GM12878 (cell line): ENCODE measurements around the gene PRPSAP2. TPM values are rescaled to one million over a fixed set of nuclear protein-coding genes. Genes with fewer than 3 reads are reported as not detected.
A peak's percentile ranks its signal among the peaks of the same experiment; 100 is the strongest.

ENCODE experiments used
- BACH1 ChIP-seq: fragments of 450-650 bp; IDR thresholded peaks from 2 replicates; pipeline ENCODE4 v1.6.1; 2017; ENCODE audit warnings: mild to moderate bottlenecking, borderline replicate concordance
- BHLHE40 ChIP-seq, 2 experiments: fragments of 450-650 bp in 1 of 2; IDR thresholded peaks; 2 replicates each; pipeline ENCODE4 v1.6.1; 2011 to 2017; ENCODE audit warnings: low read depth in 2 of 2, borderline replicate concordance in 1 of 2, improper control_type of control experiment in 1 of 2, low read length in 1 of 2, mild to moderate bottlenecking in 1 of 2
- BMI1 ChIP-seq: fragments of 450-650 bp; IDR thresholded peaks from 2 replicates; pipeline ENCODE4 v1.6.1; 2016; ENCODE audit warnings: mild to moderate bottlenecking, moderate library complexity, borderline replicate concordance
- IKZF1 ChIP-seq: fragments of 450-650 bp; conservative IDR thresholded peaks from 2 replicates; pipeline ENCODE4 v1.6.1; 2017; ENCODE audit warnings: antibody characterized with exemption, mild to moderate bottlenecking
- KLF5 ChIP-seq: fragments of 450-650 bp; IDR thresholded peaks from 2 replicates; pipeline ENCODE4 v1.6.1; 2014; ENCODE audit warnings: mild to moderate bottlenecking; ENCODE audit not compliant: partially characterized antibody
- MEF2A ChIP-seq: IDR thresholded peaks from 2 replicates; pipeline ENCODE4 v1.6.1; 2011; ENCODE audit warnings: low read depth, mild to moderate bottlenecking, low read length, moderate library complexity; ENCODE audit not compliant: insufficient read depth
- MTA2 ChIP-seq: fragments of 450-650 bp; IDR thresholded peaks from 2 replicates; pipeline ENCODE4 v1.6.1; 2016; ENCODE audit warnings: low read depth, mild to moderate bottlenecking, moderate library complexity
- MYC ChIP-seq: IDR thresholded peaks from 2 replicates; pipeline ENCODE4 v1.6.1; 2011; ENCODE audit warnings: mild to moderate bottlenecking, low read length, moderate library complexity, inconsistent platforms; ENCODE audit not compliant: insufficient read depth, insufficient replicate concordance, insufficient read length, severe bottlenecking
- NR2C2 ChIP-seq: IDR thresholded peaks from 2 replicates; pipeline ENCODE4 v1.6.1; 2011; ENCODE audit warnings: borderline replicate concordance, low read depth; ENCODE audit not compliant: control insufficient read depth, insufficient read length
- NR2F1 ChIP-seq: fragments of 450-650 bp; conservative IDR thresholded peaks from 2 replicates; pipeline ENCODE4 v1.6.1; 2017; ENCODE audit warnings: mild to moderate bottlenecking
- RELA ChIP-seq: fragments of 450-650 bp; IDR thresholded peaks from 2 replicates; pipeline ENCODE4 v1.8.0; 2014; ENCODE audit warnings: borderline replicate concordance; ENCODE audit not compliant: partially characterized antibody
- SMAD5 ChIP-seq: IDR thresholded peaks from 2 replicates; pipeline ENCODE4 v1.6.1; 2016; ENCODE audit warnings: antibody characterized with exemption, low read depth
- SP1 ChIP-seq: IDR thresholded peaks from one replicate; pipeline ENCODE4 v1.6.1; 2011; ENCODE audit warnings: low read depth, low read length
- STAT3 ChIP-seq: IDR thresholded peaks from 2 replicates; pipeline ENCODE4 v1.6.1; 2011; ENCODE audit warnings: low read depth, low read length, improper control_type of control experiment
- polyA plus RNA-seq, 11 experiments: library from polyadenylated mRNA; depleted of rRNA in 4 of 11; unstranded in 6 of 11; stranded (reverse) in 5 of 11; fragments of >200 nt; fragmentation: Nextera tagmentation in 4 of 11; fragmentation: Illumina TruSeq in 1 of 11; extraction: Ambion mirVana in 4 of 11; extraction: Trizol in 1 of 11; gene quantifications; 1 replicate in 1 of 11; 2 replicates in 10 of 11; pipeline versions ENCODE4 v1.2.1 to v1.2.3, GENCODE V29; 2011 to 2016; ENCODE audit warnings: inconsistent platforms in 2 of 11, missing spikeins in 2 of 11, low read depth in 1 of 11
- total RNA-seq, 4 experiments: library from RNA; depleted of rRNA in 3 of 4; stranded (reverse); fragments of >200 nt in 3 of 4; fragmentation: Illumina TruSeq in 1 of 4; extraction: Trizol in 1 of 4; gene quantifications; 2 replicates each; pipeline versions ENCODE4 v1.2.1 to v1.2.3, GENCODE V29; 2013 to 2021
- TF ChIP-seq, protein P1 (sequence below): IDR thresholded peaks from 2 replicates; pipeline ENCODE4 v1.6.1; 2011; ENCODE audit warnings: low read depth, low read length, improper control_type of control experiment, borderline replicate concordance
- TF ChIP-seq, protein P2 (sequence below): fragments of 450-650 bp; IDR thresholded peaks from 2 replicates; pipeline ENCODE4 v1.6.1; 2017; ENCODE audit warnings: mild to moderate bottlenecking
- TF ChIP-seq, protein P3 (sequence below): fragments of 450-650 bp; formaldehyde crosslinking; IDR thresholded peaks from 2 replicates; pipeline ENCODE4 v1.4.0; 2020; ENCODE audit warnings: mild to moderate bottlenecking, moderate library complexity
- TF ChIP-seq, protein P4 (sequence below): IDR thresholded peaks from 2 replicates; pipeline ENCODE4 v1.6.1; 2011; ENCODE audit warnings: borderline replicate concordance, low read depth, mild to moderate bottlenecking, moderate library complexity, mixed read lengths, low read length; ENCODE audit not compliant: insufficient read depth; ENCODE audit errors: extremely low read length
- TF ChIP-seq, protein P5 (sequence below): fragments of 450-650 bp; conservative IDR thresholded peaks from 2 replicates; pipeline ENCODE4 v1.6.1; 2017; ENCODE audit warnings: mild to moderate bottlenecking, moderate library complexity

Gene PRPSAP2
- total and polyA plus RNA-seq, 10 of the 15 experiments (the other 5 are each of a cell fraction or from before 2014, with no cell fraction given), result 33.2 to 102 (median 83.8) TPM

DNA sequence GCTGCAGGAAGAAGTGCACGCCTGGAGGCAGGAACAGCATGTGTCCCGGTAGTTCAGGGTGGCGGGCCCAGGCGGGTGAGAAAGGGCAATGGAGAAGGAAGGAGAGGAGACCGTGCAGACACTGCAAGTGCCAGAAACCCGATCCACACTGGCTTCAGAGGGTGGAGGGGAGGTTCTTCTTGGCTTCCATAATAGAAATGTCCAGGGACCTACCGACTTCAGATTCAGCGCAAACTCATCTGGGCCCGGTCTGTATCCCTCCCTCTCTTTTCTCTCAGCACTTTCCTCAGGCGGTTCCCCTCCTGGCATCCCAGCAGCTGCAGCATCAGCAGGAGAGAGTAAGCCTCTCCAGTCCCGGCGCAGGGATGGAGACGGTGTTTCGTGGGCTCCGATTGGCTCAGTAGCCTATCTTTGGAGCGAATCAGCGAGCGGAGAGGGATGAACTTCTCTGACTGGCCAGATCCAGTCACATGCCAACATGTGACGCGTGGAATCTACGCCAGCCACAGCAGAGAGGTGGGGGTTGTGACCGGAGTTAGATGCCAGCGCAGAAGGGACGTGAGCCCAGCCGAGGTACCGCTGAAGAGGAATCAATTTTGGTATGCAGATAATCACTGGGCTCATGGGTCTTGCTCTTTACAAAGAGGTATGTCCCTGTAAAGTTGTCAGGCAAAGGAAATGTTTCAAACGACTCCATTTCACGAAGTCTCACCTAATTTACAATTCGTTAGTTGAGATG lies 1.9 kb upstream of the PRPSAP2 start (continued):
- TF ChIP-seq SP1 (peak; percentile 86), STAT3 (no peak), BMI1 (no peak), BACH1 (no peak), SMAD5 (peak; percentile 81; the same call in 1 of the 2 replicates), MEF2A (0 out of 2 replicates have a peak, but pooled peaks have one; percentile 27), NR2C2 (no peak), MYC (no peak), NR2F1 (no peak), RELA (peak; percentile 44), MTA2 (no peak), KLF5 (no peak), BHLHE40 (IDR thresholded peaks at IDR 0.05; ENCODE audit: borderline replicate concordance in 1 of 2, low read depth in 2 of 2, low read length in 1 of 2) (peak; percentile 39 to 67; a peak in 1 of 4 replicates), IKZF1 (peak; percentile 60)
- TF ChIP-seq, protein P1, sequence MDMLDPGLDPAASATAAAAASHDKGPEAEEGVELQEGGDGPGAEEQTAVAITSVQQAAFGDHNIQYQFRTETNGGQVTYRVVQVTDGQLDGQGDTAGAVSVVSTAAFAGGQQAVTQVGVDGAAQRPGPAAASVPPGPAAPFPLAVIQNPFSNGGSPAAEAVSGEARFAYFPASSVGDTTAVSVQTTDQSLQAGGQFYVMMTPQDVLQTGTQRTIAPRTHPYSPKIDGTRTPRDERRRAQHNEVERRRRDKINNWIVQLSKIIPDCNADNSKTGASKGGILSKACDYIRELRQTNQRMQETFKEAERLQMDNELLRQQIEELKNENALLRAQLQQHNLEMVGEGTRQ, result peak; percentile 97
- TF ChIP-seq, protein P2, sequence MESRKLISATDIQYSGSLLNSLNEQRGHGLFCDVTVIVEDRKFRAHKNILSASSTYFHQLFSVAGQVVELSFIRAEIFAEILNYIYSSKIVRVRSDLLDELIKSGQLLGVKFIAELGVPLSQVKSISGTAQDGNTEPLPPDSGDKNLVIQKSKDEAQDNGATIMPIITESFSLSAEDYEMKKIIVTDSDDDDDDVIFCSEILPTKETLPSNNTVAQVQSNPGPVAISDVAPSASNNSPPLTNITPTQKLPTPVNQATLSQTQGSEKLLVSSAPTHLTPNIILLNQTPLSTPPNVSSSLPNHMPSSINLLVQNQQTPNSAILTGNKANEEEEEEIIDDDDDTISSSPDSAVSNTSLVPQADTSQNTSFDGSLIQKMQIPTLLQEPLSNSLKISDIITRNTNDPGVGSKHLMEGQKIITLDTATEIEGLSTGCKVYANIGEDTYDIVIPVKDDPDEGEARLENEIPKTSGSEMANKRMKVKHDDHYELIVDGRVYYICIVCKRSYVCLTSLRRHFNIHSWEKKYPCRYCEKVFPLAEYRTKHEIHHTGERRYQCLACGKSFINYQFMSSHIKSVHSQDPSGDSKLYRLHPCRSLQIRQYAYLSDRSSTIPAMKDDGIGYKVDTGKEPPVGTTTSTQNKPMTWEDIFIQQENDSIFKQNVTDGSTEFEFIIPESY, result no peak
- TF ChIP-seq, protein P3, sequence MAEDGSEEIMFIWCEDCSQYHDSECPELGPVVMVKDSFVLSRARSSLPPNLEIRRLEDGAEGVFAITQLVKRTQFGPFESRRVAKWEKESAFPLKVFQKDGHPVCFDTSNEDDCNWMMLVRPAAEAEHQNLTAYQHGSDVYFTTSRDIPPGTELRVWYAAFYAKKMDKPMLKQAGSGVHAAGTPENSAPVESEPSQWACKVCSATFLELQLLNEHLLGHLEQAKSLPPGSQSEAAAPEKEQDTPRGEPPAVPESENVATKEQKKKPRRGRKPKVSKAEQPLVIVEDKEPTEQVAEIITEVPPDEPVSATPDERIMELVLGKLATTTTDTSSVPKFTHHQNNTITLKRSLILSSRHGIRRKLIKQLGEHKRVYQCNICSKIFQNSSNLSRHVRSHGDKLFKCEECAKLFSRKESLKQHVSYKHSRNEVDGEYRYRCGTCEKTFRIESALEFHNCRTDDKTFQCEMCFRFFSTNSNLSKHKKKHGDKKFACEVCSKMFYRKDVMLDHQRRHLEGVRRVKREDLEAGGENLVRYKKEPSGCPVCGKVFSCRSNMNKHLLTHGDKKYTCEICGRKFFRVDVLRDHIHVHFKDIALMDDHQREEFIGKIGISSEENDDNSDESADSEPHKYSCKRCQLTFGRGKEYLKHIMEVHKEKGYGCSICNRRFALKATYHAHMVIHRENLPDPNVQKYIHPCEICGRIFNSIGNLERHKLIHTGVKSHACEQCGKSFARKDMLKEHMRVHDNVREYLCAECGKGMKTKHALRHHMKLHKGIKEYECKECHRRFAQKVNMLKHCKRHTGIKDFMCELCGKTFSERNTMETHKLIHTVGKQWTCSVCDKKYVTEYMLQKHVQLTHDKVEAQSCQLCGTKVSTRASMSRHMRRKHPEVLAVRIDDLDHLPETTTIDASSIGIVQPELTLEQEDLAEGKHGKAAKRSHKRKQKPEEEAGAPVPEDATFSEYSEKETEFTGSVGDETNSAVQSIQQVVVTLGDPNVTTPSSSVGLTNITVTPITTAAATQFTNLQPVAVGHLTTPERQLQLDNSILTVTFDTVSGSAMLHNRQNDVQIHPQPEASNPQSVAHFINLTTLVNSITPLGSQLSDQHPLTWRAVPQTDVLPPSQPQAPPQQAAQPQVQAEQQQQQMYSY (CRISPR knock-in tag), result no peak
- TF ChIP-seq, protein P4, sequence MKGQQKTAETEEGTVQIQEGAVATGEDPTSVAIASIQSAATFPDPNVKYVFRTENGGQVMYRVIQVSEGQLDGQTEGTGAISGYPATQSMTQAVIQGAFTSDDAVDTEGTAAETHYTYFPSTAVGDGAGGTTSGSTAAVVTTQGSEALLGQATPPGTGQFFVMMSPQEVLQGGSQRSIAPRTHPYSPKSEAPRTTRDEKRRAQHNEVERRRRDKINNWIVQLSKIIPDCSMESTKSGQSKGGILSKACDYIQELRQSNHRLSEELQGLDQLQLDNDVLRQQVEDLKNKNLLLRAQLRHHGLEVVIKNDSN, result peak; percentile 96
- TF ChIP-seq, protein P5, sequence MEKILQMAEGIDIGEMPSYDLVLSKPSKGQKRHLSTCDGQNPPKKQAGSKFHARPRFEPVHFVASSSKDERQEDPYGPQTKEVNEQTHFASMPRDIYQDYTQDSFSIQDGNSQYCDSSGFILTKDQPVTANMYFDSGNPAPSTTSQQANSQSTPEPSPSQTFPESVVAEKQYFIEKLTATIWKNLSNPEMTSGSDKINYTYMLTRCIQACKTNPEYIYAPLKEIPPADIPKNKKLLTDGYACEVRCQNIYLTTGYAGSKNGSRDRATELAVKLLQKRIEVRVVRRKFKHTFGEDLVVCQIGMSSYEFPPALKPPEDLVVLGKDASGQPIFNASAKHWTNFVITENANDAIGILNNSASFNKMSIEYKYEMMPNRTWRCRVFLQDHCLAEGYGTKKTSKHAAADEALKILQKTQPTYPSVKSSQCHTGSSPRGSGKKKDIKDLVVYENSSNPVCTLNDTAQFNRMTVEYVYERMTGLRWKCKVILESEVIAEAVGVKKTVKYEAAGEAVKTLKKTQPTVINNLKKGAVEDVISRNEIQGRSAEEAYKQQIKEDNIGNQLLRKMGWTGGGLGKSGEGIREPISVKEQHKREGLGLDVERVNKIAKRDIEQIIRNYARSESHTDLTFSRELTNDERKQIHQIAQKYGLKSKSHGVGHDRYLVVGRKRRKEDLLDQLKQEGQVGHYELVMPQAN, result 0 out of 2 replicates have a peak, but pooled peaks have one; percentile 22
